Umbilical cord (tissue), 2 donors: ENCODE data around the gene NPEPL1. TPM values are rescaled to one million over a fixed set of nuclear protein-coding genes. Genes with fewer than 3 reads are reported as not detected.

Source experiments
- DNase-seq: peaks from one replicate; pipeline ENCODE4 v3.0.0-alpha.2; 2015; ENCODE audit warnings: low spot score
- total RNA-seq: library from RNA; depleted of rRNA; stranded (reverse); fragments of >200 nt; gene quantifications from one replicate; pipeline ENCODE4 v1.2.3, GENCODE V29; 2014; ENCODE audit warnings: low replicate concordance; ENCODE audit not compliant: insufficient read depth

Gene NPEPL1
- total RNA-seq, 1 donor from 2014 or later = 25.0 TPM

- no peak for DNase-seq
Measured at GRCh38 chr20:58657262-58657661, 35.3 kb upstream of the NPEPL1 start.

GRCh38 chr20:58657986-58658385 lies 34.6 kb upstream of the NPEPL1 start:
- DNase-seq = no peak

- no peak for DNase-seq
Measured at GRCh38 chr20:58658760-58659159, 33.8 kb upstream of the NPEPL1 start.

- DNase-seq = no peak
Measured at GRCh38 chr20:58659841-58660240, 32.8 kb upstream of the NPEPL1 start.

- no peak for DNase-seq
Measured at GRCh38 chr20:58660855-58661597, 31.6 kb upstream of the NPEPL1 start.

GRCh38 chr20:58661598-58662473 lies 30.8 kb upstream of the NPEPL1 start:
- DNase-seq = no peak

GRCh38 chr20:58664331-58664730 lies 28.3 kb upstream of the NPEPL1 start:
- DNase-seq = no peak

GRCh38 chr20:58664883-58665282 lies 27.7 kb upstream of the NPEPL1 start:
- DNase-seq = no peak

- DNase-seq = no peak
Measured at GRCh38 chr20:58665606-58666005, 27.0 kb upstream of the NPEPL1 start.

GRCh38 chr20:58666702-58667101 lies 25.9 kb upstream of the NPEPL1 start:
- DNase-seq = no peak

GRCh38 chr20:58667975-58668374 lies 24.6 kb upstream of the NPEPL1 start:
- no peak for DNase-seq

GRCh38 chr20:58668901-58669286 lies 23.7 kb upstream of the NPEPL1 start:
- DNase-seq = no peak

- DNase-seq = no peak
Measured at GRCh38 chr20:58669287-58670006, 23.2 kb upstream of the NPEPL1 start.

GRCh38 chr20:58670102-58670501 lies 22.5 kb upstream of the NPEPL1 start:
- DNase-seq = no peak

- no peak for DNase-seq
Measured at GRCh38 chr20:58670659-58671058, 21.9 kb upstream of the NPEPL1 start.

- no peak for DNase-seq
Measured at GRCh38 chr20:58673119-58673518, 19.5 kb upstream of the NPEPL1 start.

- DNase-seq = no peak
Measured at GRCh38 chr20:58675146-58675584, 17.4 kb upstream of the NPEPL1 start.

- no peak for DNase-seq
Measured at GRCh38 chr20:58675641-58676040, 17.0 kb upstream of the NPEPL1 start.

GRCh38 chr20:58676161-58676560 lies 16.4 kb upstream of the NPEPL1 start:
- DNase-seq = no peak

GRCh38 chr20:58677079-58677604 lies 15.5 kb upstream of the NPEPL1 start:
- no peak for DNase-seq

- DNase-seq = no peak
Measured at GRCh38 chr20:58677808-58678207, 14.8 kb upstream of the NPEPL1 start.

- DNase-seq = no peak
Measured at GRCh38 chr20:58678806-58679205, 13.8 kb upstream of the NPEPL1 start.
